Fibroblast of skin of abdomen (primary cell): ENCODE data around the gene SULT1C3.
"Not testable (repeated sequence)": the region's sequence is repeated elsewhere in the genome, so short reads cannot be mapped to it uniquely, and the experiment has no call there.

ENCODE experiments used
- DNase-seq: peaks from one replicate; pipeline ENCODE4 v3.0.0-alpha.2; 2013

The SULT1C3 gene

DNA sequence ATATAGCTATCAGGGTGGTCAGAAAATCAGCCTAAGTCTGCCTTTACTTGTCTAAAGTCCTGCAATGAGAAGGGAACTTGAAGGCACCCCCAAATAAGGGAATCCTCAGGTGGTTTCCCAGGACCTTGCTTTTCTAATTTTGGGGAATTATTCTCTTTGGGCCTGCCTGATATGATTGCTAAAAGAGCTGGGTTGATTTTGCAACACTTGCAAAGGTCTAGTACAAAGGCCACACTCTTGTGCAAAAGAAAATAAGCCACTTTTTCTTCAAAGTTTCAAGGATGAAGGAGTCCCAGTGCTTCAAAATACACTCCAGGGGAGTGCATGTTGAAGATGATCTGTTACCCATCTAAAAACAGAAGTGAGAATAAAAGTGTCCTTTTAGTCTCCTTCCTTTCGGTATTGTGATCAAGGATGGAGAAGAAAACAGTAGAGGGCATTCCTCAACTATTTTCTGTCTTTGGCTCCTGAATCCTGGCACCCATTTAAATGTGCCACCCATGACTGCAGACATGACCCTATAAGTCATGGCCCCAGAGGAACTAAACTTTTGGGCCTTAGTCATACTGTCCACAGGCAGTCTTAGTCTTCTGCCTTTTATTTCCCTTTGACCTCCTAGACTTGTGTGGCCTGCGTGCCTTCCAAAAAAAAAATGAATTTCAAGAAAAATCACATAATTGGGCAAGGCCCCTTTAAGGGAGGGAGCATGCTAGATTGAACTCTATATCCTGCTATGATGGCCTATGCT, 5.1 kb downstream of the SULT1C3 start:
- DNase-seq, result no peak

DNA sequence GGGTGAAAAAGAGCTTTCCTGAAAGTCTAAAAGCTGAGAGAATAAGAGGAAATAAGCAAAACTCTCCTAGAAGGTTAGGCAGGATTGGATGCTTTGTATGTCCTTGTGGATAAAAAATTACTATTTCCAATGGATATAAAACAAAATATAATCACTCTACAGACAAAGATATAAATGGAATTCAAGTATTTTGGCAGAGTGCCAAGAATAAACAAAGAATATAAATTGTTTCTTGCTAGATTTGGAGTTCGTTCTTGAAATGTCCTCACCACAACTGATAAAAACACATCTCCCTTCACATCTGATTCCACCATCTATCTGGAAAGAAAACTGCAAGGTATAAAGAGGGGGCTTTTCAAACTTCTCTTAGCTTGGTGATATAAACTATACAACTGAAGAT, 13.3 kb downstream of the SULT1C3 start:
- no peak for DNase-seq

DNA sequence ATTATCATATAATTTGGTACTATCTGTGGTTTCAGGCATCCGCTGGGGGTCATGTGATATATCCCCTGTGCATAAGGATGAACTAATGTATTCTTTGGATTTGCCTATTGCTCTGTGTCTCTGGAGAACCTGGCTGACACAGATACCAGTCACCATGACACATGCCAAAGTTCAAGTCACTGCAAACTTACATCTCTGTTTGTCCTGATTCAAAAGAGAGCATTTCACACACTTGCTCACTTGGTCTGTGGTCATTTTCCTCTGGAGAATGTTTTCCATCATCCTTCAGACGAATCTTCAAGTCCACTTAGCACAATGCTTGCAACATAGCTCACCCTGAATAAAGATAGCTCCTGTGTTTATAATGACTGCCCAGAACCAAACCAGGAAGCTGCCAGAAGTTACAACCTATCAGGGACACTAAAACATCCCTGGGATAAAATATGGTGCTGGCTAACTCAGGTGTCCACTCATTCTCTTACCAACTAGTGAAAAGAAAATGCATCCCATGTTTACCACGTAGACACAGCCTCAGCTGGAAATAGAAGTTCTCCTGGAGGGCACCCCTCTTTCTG, 18.1 kb downstream of the SULT1C3 start:
- DNase-seq, result no peak

DNA sequence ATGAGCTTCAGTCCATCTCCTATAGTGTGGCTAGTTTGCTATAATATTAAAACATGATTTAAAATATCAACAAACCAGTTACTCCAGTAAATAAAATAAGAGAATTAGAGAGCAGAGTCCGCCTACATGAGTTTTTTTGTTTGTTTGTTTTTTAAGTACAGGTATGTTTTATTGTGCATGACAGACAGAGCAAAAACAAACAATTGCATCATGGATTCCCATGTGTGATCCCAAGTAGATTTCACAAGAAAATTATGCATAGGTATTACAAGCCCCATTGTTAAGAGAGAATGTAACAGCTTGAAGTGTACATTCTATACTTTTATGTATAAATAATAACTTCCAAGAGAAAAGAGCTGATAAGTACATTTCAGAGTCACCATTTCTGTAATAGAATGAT, 21.0 kb downstream of the SULT1C3 start:
- DNase-seq, result no peak

GRCh38 chr2:108262036-108262435, 22.3 kb downstream of the SULT1C3 start:
- no peak for DNase-seq

GRCh38 chr2:108263401-108263800, 23.6 kb downstream of the SULT1C3 start:
- DNase-seq, result no peak

DNA sequence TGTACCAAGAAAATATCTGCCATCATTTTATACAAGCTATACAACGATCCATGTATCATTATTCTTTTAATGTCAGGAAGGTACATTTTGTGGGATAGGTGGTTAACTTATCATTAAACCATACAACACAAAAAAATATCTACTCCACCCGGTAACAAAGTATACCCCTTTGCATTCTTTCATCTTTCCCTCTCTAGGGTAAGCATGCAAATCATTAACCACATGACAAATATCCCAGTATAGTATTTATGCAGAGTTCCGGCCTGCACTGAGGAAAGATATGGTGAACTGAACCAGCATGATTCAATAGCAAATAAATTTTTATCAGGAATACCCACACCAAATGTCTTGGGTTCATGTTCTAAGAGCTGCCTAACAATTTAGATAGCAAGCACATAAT, 26.4 kb downstream of the SULT1C3 start:
- DNase-seq, result no peak

- peak; percentile 58 for DNase-seq
Measured at GRCh38 chr2:108267101-108267500, 27.3 kb downstream of the SULT1C3 start.

GRCh38 chr2:108268001-108268400, 28.2 kb downstream of the SULT1C3 start:
- peak; percentile 62 for DNase-seq

- no peak for DNase-seq
Measured at GRCh38 chr2:108270346-108270745, 30.6 kb downstream of the SULT1C3 start.

DNA sequence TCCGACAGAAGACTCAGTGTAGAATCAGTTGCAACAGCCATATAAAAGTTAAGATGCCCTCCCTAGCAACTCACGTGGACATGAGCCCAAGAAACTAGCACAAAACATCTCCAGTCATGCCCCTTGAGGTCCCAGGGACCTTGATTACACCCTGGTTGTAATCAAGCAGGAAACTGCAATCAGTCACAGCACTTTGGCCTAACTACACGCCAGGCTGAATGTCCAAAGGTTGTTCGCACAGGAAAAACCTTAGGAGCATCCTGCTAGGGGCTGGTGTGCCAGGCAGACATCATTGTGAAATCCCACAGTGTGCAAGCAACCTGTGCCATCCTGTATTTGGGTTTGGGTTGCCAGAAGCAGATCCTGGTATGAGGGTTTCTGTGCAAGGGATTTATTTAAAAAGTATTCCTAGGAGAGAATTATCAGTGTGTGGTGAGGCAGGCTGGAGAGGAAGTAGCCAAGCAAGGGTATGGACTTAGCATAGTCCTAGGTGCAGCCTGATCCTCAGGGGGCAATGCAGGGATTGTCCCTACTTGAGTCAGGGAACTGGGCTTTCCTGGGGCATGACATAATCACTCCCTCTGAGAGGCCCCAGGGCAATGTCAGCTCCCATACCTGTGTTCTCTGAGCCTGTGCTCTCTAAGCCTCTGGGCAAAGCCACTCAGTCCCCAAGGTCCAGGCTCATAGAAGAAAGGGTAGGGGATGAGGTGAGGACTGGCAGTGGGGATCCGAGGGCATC, 31.2 kb downstream of the SULT1C3 start:
- DNase-seq, result no peak

GRCh38 chr2:108271691-108272253, 32.0 kb downstream of the SULT1C3 start:
- DNase-seq, result peak; percentile 17

- peak; percentile 19 for DNase-seq
Measured at GRCh38 chr2:108278631-108279030, 38.9 kb downstream of the SULT1C3 start.

- no peak for DNase-seq
Measured at GRCh38 chr2:108279468-108279867, 39.7 kb downstream of the SULT1C3 start.

GRCh38 chr2:108280466-108280865, 40.7 kb downstream of the SULT1C3 start:
- no peak for DNase-seq

DNA sequence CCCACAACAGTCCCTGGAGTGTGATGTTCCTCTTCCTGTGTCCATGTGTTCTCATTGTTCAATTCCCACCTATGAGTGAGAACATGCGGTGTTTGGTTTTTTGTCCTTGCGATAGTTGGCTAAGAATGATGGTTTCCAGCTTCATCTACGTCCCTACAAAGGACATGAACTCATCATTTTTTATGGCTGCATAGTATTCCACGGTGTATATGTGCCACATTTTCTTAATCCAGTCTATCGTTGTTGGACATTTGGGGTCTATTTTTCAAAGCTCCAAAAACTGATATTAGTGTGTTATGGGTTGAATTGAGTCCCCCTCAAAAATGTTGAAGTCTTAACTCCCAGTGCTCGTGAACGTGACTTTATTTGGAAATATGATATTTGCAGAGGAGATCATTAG, 44.8 kb downstream of the SULT1C3 start:
- not testable (repeated sequence) for DNase-seq

GRCh38 chr2:108285616-108286015, 45.8 kb downstream of the SULT1C3 start:
- DNase-seq, result no peak

DNA sequence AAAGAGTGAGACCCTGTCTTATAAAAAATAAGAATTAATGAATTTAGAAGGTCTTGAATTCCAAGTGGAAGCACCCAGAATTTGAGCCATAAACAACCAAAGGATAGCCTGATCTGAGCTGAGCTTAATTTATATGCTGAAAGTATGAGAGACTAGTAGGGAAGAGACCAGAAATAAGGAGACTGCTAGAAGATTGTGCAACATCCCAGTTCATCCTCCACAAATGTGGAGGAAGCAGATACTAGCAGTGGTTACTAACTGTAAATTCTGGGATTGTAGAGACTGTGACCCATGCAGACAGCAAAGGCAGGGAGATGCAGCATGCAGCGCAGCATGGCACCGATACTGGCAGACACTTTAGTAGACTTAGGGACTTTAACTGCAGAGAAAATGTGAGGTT, 47.4 kb downstream of the SULT1C3 start:
- no peak for DNase-seq

GRCh38 chr2:108288534-108289106, 48.9 kb downstream of the SULT1C3 start, which contains the start of gene SULT1C2:
SULT1C2 (plus strand) TSS chr2:108288895; CDS start chr2:108293668, 4,773 bp downstream.
- no peak for DNase-seq

- DNase-seq, result no peak
Measured at GRCh38 chr2:108293850-108294249, 54.1 kb downstream of the SULT1C3 start.

DNA sequence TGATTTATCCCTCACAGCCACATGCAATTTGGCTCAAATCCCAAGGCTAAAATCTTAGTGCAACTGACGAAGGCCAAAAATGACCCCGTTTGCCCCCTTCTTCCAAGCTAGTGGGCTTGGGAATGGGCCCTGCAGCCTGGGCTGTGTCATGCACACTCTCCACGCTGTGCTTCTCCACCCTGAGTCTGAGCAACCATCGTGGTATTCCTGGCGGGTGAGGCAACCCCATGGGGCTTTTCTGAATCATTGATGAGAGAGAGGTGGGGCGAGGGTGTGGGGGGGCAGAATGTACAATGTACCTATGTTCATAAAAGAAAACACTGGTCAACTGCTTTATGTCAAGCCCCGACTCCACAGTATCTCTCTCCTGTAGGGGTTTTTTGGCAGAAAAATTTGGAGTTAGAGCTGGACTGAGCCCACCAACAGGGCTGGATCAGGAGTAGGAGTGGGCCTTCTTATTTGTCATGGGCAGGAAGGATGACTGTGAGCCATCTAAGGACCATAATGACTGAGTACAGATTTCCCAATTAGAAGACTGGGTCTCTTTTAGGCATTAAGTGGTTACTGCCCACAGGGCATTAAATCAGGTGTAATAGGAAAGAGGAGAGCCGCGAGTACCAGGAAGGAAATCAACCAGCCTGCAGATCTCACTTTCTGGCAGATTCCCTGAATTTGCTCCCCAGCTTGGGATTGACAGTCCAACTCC, 57.8 kb downstream of the SULT1C3 start:
- peak; percentile 72 for DNase-seq

DNA sequence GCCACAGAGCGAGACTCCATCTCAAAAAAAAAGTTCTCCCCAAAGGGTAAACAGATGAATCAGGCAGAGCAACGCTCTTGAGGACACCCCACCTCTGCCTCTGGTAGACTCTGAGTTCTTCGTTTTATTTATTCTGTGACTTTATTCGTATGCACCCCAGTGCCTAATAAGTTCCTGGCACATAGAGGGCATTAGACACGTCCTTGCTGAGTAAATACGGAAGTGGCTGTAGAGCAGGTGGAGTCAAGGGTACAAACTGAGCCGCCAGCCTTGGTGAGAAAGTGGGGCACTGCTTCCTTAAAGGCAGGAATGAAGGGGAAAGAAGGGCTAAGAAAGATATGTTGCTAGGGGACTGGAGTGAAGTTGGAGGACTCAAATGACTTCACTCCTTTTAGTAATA, 61.8 kb downstream of the SULT1C3 start:
- DNase-seq, result no peak
